Esophagus (tissue), 2 donors: ENCODE measurements around the gene GRIN1. TPM values are rescaled to one million over a fixed set of nuclear protein-coding genes. Genes with fewer than 3 reads are reported as not detected.

Experiments
- H3K27ac ChIP-seq, 2 donors: one replicate each; pipeline ENCODE4 v1.5.1; 2013; ENCODE audit warnings: low read depth in 2 of 2, mild to moderate bottlenecking in 2 of 2, inconsistent platforms in 1 of 2, low read length in 1 of 2, moderate library complexity in 1 of 2
- H3K27me3 ChIP-seq, 2 donors: one replicate each; pipeline ENCODE4 v1.6.1; 2013; ENCODE audit warnings: low read length in 2 of 2, control low read depth in 1 of 2, mild to moderate bottlenecking in 1 of 2; ENCODE audit not compliant: insufficient read depth in 2 of 2, control insufficient read depth in 1 of 2
- H3K36me3 ChIP-seq, 2 donors: one replicate each; pipeline ENCODE4 v1.6.1; 2013; ENCODE audit warnings: low read length in 1 of 2; ENCODE audit not compliant: control insufficient read depth in 2 of 2, insufficient read depth in 2 of 2
- H3K4me1 ChIP-seq, 2 donors: one replicate each; pipeline ENCODE4 v1.6.1; 2013; ENCODE audit warnings: low read length in 1 of 2; ENCODE audit not compliant: control insufficient read depth in 2 of 2, insufficient read depth in 2 of 2
- H3K4me3 ChIP-seq, 2 donors: one replicate each; pipeline ENCODE4 v1.5.1; 2013; ENCODE audit warnings: low read length in 2 of 2, mild to moderate bottlenecking in 2 of 2, low read depth in 1 of 2, moderate library complexity in 1 of 2
- H3K9me3 ChIP-seq, 2 donors: one replicate each; pipeline ENCODE4 v1.6.1; 2013; ENCODE audit warnings: mild to moderate bottlenecking in 2 of 2, low read depth in 1 of 2, low read length in 1 of 2, moderate library complexity in 1 of 2; ENCODE audit not compliant: control insufficient read depth in 2 of 2, insufficient read depth in 1 of 2
- WGBS, 2 donors: extraction: QIAGEN DNeasy Blood & Tissue Kit; methylation state at CpG; one replicate each; pipeline ENCODE4 v1.1.7; 2013; 5-methylcytosine and 5-hydroxymethylcytosine counted together
- polyA plus RNA-seq, 2 donors: library from polyadenylated mRNA; stranded (reverse); fragments of 200-250 nt; gene quantifications; one replicate each; pipeline ENCODE4 v1.2.3, GENCODE V29; 2013
- donor health status: healthy with polysubstance abuse.
- donor health status: Bipolar disorder and iron deficiency.

Gene GRIN1
- polyA plus RNA-seq, 2 donors: 0.06 to 0.14 TPM

GRCh38 chr9:137183980-137184595 lies 45.1 kb downstream of the GRIN1 start:
- no peaks in the 10 kb centered on the region for H3K9me3 ChIP-seq
- no peak overlapping the region for H3K27ac ChIP-seq
- 94 to 95% methylated on average over 27 of the region's 27 CpGs for WGBS, 2 donors
- H3K4me3 ChIP-seq: no peak overlapping the region
- no peaks in the 10 kb centered on the region for H3K27me3 ChIP-seq
- H3K36me3 ChIP-seq: peaks cover 16 to 71% of the 10 kb centered on the region in 2 donors
- H3K4me1 ChIP-seq: peaks cover 13 to 19% of the 10 kb centered on the region in 2 donors

GRCh38 chr9:137184881-137185660 lies 46.1 kb downstream of the GRIN1 start:
- H3K4me3 ChIP-seq: no peak overlapping the region
- H3K36me3 ChIP-seq: peaks cover 13 to 66% of the 10 kb centered on the region in 2 donors
- 92 to 95% methylated on average over 48 of the region's 48 CpGs for WGBS, 2 donors
- no peak overlapping the region for H3K27ac ChIP-seq
- H3K9me3 ChIP-seq: no peaks in the 10 kb centered on the region
- H3K27me3 ChIP-seq: no peaks in the 10 kb centered on the region
- peaks cover 20 to 28% of the 10 kb centered on the region in 2 donors for H3K4me1 ChIP-seq

GRCh38 chr9:137185921-137186320 lies 47.0 kb downstream of the GRIN1 start:
- 93 to 96% methylated on average over 19 of the region's 19 CpGs for WGBS, 2 donors
- peaks cover 20 to 34% of the 10 kb centered on the region in 2 donors for H3K4me1 ChIP-seq

GRCh38 chr9:137186385-137186784 lies 47.4 kb downstream of the GRIN1 start:
- Histone ChIP-seq H3K4me1 (peaks cover 20 to 38% of the 10 kb centered on the region in 2 donors), H3K4me3 (no peak overlapping the region), H3K36me3 (peaks cover 16 to 65% of the 10 kb centered on the region in 2 donors), H3K27ac (no peak overlapping the region), H3K9me3 (no peaks in the 10 kb centered on the region), H3K27me3 (no peaks in the 10 kb centered on the region)
- WGBS, 2 donors: 63 to 79% methylated on average over 6 of the region's 6 CpGs

More at GRCh38 chr9:137185921-137186320, 47.0 kb downstream of the GRIN1 start:
- no peak overlapping the region for H3K27ac ChIP-seq
- no peaks in the 10 kb centered on the region for H3K9me3 ChIP-seq
- H3K27me3 ChIP-seq: no peaks in the 10 kb centered on the region
- no peak overlapping the region for H3K4me3 ChIP-seq
- peaks cover 16 to 64% of the 10 kb centered on the region in 2 donors for H3K36me3 ChIP-seq

- H3K36me3 ChIP-seq: peaks cover 15 to 68% of the 10 kb centered on the region in 2 donors
- 79 to 85% methylated on average over 15 of the region's 15 CpGs for WGBS, 2 donors
- no peak overlapping the region for H3K27ac ChIP-seq
- H3K4me3 ChIP-seq: peak overlapping the region; percentile 90 to 95
- peaks cover 20 to 38% of the 10 kb centered on the region in 2 donors for H3K4me1 ChIP-seq
- no peaks in the 10 kb centered on the region for H3K9me3 ChIP-seq
- no peaks in the 10 kb centered on the region for H3K27me3 ChIP-seq
Observed at GRCh38 chr9:137187386-137187785, 48.4 kb downstream of the GRIN1 start.

- Histone ChIP-seq H3K27ac (peak overlapping the region; percentile 99), H3K27me3 (no peaks in the 10 kb centered on the region), H3K36me3 (peaks cover 11 to 62% of the 10 kb centered on the region in 2 donors), H3K9me3 (no peaks in the 10 kb centered on the region), H3K4me3 (peak overlapping the region; percentile 90 to 95), H3K4me1 (peaks cover 20 to 38% of the 10 kb centered on the region in 2 donors)
- 0 to 1% methylated on average over 26 to 31 of the region's 31 CpGs for WGBS, 2 donors
Observed at GRCh38 chr9:137188086-137188489, 49.1 kb downstream of the GRIN1 start.

- 0% methylated on average over 85 to 98 of the region's 98 CpGs for WGBS, 2 donors
- Histone ChIP-seq H3K4me1 (peaks cover 20 to 38% of the 10 kb centered on the region in 2 donors), H3K36me3 (peaks cover 8 to 56% of the 10 kb centered on the region in 2 donors)
Observed at GRCh38 chr9:137188490-137189296, 49.7 kb downstream of the GRIN1 start, which contains the start of the genes ANAPC2 and SSNA1. Gene ANAPC2, minus strand, starts transcription at chr9:137188560. Its CDS starts 28 bp downstream, at chr9:137188532. Gene SSNA1, plus strand, starts transcription at chr9:137188676. Its CDS starts 51 bp downstream, at chr9:137188727.

GRCh38 chr9:137189297-137190295 lies 50.6 kb downstream of the GRIN1 start:
- peaks cover 20 to 45% of the 10 kb centered on the region in 2 donors for H3K4me1 ChIP-seq
- 27 to 32% methylated on average over 23 of the region's 23 CpGs for WGBS, 2 donors
- no peaks in the 10 kb centered on the region for H3K27me3 ChIP-seq
- peak overlapping the region; percentile 99 for H3K27ac ChIP-seq
- peaks cover 4 to 47% of the 10 kb centered on the region in 2 donors for H3K36me3 ChIP-seq
- H3K9me3 ChIP-seq: no peaks in the 10 kb centered on the region
- H3K4me3 ChIP-seq: peak overlapping the region; percentile 90 to 95

More at GRCh38 chr9:137188490-137189296, 49.7 kb downstream of the GRIN1 start, which contains the start of the genes ANAPC2 and SSNA1:
- Histone ChIP-seq H3K27me3 (no peaks in the 10 kb centered on the region), H3K4me3 (peak within 1 kb of the TSS; percentile 90 to 95), H3K9me3 (no peaks in the 10 kb centered on the region), H3K27ac (peak within 1 kb of the TSS; percentile 99)
